GM18526 (cell line): ENCODE data around the gene PXMP4.

Source experiments
- POLR2A ChIP-seq: IDR thresholded peaks from 3 replicates; pipeline ENCODE4 v1.6.1; 2011; ENCODE audit not compliant: insufficient read length; ENCODE audit errors: extremely low read depth

The PXMP4 gene, protein sequence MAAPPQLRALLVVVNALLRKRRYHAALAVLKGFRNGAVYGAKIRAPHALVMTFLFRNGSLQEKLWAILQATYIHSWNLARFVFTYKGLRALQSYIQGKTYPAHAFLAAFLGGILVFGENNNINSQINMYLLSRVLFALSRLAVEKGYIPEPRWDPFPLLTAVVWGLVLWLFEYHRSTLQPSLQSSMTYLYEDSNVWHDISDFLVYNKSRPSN

DNA sequence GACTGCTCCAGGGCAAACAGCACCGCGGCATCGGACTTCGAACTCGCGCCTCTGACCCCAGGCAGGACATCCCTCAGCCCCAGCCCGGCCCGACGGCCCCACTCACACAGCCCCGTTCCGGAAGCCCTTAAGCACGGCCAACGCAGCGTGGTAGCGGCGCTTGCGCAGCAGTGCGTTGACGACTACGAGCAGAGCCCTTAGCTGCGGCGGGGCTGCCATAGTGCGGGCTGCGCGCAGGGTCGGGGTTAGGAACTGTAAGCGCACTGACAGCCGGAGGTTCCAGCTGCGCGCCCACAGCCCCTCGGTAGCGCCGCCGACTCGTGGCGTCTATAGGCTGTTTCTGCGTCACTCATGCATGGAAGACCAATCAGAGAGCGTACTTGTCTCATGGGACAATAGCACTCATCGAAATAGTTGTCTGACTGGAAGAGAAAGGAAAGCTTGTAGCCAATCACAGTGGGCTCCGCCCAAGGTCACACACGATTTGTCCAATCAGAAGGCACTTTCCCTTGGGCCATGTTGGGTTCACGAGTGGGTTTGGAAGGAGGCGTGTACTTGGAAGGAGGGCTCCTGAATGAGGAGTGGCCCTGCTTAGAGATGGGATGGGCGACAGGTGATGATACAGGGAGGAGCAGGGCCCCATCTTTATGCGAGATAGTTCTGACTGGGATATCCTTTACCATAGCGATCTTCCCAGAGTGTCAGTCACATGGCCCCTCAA, at the start of gene PXMP4:
TSS of gene PXMP4 (minus strand) at position 322 of the 721 bp plus-strand sequence. CDS start at position 219, 103 bp downstream.
- peak; percentile 64 for TF ChIP-seq POLR2A

DNA sequence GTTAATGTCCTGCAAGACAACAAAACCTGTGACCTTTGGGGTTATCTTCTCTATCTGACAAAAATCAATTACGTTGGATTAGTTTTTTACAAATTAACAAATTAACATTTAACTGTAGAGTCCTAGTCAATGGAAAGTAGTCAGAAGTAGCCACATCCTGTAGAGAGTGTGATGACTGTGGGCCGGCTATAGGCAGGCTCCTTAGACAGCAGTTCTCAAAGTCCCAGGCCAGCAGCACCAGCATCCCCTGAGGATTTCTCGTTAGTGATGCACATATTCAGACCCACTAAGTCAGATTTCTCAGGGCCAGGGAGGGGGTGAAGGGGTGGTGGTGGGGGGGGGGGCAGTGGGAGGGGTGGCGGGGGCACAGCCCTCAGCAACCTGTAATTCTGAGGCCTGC, 48.9 kb upstream of the PXMP4 start:
- no peak for TF ChIP-seq POLR2A

DNA sequence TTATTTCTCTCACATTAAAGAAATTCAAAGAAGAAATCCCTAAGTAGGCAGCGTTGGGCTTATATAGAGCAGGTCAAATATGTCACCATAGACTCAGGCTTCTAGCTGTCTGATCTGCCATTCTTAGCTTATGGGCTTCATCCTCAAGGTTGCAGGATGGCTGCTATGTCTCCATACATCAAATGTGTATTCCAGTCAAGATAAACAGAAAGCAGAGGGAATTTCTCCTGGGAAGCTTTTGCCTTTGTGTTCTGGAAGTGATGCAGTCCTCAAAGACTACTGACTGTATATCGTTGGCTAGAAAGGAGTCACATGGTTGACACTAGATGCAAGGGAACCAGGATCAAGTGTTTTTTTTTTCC, 47.6 kb upstream of the PXMP4 start:
- no peak for TF ChIP-seq POLR2A

DNA sequence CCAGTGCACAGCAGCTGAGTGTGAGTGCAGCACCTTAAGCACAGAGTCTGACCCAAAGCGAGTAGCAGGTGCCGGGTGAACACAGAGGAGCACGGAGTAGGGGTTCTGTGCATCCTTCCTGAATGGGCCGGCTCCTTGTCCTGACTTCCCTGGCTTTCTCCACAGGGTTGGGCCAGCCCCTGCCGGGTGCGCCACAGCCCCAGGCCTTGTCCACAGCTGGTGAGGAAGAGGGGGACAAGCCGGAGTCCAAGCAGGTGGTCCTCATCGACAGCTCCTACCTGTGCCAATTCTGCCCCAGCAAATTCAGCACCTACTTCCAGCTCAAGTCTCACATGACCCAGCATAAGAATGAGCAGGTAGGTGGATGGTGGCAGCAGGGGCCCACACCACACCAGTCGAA, 46.6 kb upstream of the PXMP4 start:
- TF ChIP-seq POLR2A = no peak

DNA sequence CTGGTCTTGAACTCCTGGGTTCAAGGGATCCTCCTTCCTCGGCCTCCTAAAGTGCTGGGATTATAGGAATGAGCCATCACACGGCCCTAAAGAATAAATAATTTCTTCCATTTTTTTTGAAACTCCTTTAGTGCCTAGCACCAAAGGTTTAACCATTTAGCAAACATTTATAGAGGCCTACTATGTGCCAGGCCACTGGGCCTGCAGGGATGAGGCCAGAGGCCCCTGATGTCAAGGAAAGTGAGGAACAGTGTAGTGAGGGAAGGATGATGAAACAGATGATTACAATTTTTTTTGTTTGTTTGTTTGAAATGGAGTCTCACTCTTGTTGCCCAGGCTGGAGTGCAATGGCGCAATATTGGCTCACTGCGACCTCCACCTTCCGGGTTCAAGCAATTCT, 45.5 kb upstream of the PXMP4 start:
- no peak for TF ChIP-seq POLR2A

DNA sequence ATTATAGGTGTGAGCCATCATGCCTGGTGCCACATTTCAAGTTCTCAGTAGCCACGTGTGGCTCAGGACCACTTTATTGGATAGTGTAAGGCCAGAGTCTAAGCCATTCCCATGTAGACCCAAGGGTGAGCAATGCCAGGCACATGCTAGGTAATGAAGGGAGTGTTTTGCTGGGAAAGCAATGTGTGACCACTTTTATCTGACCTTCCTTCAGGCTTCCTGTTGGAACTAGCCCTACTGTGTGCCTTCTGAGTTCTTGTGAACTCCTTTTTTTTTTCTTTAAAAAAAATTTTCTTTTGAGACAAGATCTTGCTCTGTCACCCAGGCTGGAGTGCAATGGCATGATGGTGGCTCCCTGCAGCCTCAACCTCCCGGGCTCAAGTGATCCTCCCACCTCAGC, 45.0 kb upstream of the PXMP4 start:
- no peak for TF ChIP-seq POLR2A

DNA sequence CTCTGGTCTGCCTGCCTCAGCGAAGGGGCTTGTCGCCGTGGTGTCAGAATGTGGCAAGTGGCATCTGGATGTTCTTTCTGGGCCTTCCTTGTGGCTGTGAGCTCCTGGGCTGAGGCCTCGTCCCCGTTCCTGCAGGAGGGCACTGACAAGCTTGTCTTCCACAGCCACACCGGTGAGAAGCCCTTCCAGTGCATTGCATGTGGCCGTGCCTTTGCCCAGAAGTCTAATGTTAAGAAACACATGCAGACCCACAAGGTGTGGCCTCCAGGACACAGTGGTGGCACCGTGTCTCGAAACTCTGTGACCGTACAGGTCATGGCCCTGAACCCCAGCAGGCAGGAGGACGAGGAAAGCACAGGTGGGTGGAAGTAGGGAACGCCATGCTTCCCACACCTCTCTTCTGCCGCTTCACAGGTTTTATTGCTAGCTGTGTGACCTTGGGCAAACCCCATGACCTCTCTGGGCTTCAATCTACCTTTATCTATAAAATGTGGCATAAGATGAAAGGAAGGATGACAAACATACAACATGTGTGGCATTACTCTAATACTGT, 41.7 kb upstream of the PXMP4 start:
- no peak for TF ChIP-seq POLR2A

DNA sequence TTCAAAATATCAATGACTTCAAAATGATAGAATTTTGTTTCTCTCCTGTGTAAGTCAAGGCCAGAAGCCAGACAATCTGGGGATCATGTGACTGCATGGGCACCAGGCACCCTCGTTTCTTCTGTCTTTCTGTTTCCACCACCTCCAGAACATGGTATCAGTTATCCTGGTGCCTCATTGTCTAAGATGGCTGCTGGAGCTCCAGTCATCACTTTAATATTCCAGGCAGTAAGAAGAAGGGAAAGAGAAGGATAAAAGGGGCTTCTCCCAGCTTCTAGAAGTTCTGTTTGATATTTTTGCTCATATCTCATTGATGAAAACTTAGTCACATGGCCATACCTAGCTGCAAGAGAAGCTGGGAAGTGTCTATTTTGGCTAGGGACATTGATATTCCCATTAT, 37.3 kb upstream of the PXMP4 start:
- no peak for TF ChIP-seq POLR2A

DNA sequence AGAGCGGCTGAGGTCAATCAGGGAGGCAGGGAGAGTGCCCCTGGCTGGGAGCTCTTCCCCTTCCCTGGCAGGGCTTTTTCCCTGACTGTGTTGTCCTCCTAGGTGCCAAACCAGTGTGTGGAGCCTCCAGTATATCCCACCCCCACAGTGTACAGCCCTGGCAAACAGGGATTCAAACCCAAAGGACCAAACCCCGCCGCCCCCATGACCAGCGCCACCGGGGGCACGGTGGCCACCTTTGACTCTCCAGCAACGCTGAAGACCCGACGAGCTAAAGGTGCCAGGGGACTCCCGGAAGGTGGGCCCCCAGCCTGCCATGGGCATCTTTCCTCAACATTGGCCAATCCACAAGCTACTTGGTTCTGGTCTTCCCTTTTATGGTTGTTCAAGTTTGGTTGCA, 36.9 kb upstream of the PXMP4 start:
- TF ChIP-seq POLR2A = no peak

DNA sequence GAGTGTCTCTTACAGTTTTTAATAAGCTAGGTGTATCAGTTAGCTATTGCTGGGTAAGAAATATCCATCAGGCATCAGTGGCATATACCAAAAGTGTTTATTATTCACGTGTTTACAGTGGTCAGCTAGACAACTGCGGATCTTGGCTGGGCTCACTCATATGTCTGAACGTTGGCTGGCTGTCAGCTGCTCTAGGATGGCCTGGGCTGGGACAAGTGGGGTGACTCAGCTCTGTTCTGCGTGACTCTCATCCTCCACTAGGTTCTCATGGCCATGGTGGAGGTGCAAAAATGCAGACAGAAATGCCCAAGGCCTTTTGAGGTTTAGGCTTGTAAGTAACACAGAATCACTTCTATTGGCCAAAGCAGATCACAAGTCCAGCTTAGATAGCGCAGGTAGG, 33.7 kb upstream of the PXMP4 start:
- no peak for TF ChIP-seq POLR2A

DNA sequence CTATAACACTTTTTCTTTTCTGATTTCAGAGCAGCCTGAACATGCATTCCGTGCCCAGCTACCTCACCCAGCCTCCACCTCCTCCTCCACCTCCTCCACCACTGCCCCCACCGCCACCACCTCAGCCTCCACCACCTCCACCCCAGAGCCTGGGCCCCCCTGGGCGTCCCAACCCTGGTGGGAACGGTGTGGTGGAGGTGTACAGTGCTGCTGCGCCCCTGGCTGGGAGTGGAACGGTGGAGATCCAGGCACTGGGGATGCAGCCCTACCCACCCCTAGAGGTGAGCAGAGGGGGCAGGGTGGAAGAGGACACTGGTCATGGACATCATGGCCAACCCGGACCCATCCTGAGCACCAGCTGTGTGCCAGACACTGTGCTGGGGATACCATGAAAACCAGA, 33.0 kb upstream of the PXMP4 start:
- no peak for TF ChIP-seq POLR2A

DNA sequence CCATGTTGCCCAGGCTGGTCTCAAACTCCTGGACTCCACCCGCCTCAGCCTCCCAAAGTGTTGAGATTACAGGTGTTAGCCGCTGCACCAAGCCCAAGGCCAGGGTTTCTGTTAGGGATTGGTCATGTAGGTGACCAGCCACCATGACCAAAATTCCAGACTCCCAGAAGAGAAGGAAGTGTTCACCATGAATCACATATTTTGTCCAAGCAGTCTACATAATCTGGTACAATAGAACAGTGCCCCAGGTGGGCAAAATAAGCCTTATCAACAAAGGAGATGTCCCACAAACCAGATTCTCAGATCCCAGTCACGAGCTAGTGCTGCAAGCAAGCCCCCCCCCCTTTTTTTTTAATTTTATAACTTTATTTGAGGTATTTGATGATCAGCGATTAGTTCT, 31.7 kb upstream of the PXMP4 start:
- TF ChIP-seq POLR2A = no peak

DNA sequence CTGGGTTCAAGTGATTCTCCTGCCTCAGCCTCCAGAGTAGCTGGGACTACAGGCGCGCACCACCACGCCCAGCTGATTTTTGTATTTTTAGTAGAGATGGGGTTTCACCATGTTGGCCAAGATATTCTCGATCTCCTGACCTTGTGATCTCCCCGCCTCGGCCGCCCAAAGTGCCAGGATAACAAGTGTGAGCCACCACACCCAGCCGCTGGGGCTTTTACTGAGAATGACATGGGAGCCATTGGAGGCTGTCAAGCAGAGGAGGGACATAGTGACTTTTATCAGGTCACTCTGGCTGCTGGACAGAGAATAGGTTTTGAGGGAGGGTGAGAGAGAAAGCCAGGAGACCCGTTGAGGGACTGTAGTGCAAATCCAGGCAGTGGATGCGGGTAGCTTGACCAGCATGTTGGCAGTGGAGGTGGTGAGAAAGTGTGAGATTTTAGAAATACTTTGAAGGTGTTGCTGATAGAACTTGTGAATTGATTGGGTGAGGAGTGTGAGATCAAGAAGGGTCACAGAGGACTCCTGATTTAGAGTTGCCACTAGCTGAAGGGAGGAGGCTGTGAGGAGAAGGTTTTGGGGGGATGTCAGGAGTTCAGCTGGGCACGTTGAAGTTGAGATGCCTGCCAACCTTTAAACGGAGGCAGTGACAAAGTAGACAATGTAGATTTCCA, 26.4 kb upstream of the PXMP4 start:
- no peak for TF ChIP-seq POLR2A

DNA sequence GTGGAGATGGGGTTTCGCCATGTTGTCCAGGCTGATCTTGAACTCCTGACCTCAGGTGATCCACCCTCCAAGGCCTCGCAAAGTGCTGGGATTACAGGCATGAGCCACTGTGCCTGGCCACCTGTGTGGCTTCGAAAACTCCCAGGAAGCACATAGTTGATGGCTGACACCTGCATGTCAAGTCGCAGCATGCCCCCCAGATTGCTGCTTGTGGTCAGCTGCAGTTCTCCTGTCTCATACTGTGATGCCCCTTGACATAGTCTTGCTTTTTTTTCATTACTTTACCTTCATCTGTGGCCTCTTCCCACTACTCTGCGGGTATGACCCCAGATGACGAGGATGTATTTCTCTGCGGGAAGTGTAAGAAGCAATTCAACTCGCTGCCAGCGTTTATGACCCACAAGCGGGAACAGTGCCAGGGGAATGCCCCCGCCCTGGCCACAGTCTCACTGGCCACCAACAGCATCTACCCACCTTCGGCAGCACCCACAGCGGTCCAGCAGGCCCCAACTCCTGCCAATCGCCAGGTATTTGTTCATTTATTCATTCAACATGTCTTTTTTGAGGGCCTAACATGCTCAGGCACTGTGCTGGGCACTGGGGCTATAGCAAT, 24.8 kb upstream of the PXMP4 start:
- no peak for TF ChIP-seq POLR2A

DNA sequence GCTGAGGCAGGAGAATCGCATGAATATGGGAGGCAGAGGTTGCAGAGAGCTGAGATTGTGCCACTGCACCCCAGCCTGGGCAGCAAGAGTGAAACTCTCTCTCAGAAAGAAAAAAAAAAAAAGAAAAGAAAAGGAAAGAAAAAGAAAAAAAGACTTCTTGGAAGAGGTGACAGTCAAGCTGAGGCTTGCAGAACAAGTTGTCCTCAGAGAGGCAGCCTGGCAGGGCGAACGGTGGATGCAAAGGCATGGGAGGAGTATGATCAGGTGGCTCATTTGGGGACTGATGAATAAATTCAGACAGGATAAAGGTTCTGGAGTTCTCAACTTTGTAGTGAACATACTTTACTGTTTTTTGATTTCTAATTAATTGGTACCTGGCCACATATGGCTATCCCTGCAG, 24.1 kb upstream of the PXMP4 start:
- TF ChIP-seq POLR2A = no peak

DNA sequence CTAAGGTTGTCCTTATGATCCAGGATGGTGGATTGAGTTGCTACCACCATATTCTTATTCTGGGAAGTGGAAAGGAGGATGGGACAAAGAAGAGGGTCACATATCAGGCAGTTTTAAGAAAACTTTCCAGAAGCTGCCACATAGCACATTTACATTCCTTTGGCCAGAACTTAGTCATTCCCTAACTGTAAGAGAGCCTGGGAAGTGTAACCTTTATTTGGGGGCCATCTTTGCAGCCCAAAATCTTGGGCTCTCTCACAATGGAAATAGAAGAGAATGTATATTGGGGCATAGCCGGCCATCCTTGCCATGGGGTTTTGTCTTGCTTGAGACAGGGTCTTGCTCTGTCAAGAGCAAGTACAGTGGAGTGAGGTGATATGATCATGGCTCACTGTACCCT, 20.1 kb upstream of the PXMP4 start:
- no peak for TF ChIP-seq POLR2A
